SKM-1 (cell line): Measurements from ENCODE around the gene EVI5.
"Not testable (repeated sequence)": the region's sequence is repeated elsewhere in the genome, so short reads cannot be mapped to it uniquely, and the experiment has no call there.

Experiments
- DNase-seq: peaks from one replicate; lab custom pipeline; 2025; ENCODE audit not compliant: unreplicated experiment; lab: John Stamatoyannopoulos, UW

The EVI5 gene

DNA sequence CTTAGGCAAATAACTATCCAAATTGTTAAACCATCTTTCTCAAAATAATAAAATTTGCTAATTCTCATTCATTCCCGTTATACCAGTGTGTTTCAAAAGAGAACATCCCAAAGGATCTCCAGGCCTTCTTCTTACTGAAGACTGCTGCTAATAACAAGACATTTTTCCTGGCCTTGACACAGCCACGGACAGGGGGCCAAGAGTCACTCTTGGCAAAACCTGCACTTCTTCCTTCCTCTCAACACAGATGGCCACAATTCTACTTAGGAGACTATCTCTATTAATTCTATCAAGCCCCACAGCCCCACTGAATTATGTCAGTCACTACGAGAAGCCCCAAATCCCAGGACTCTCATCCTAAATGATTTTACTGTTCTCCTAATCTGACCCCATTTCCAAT, 86.0 kb downstream of the EVI5 start:
- DNase-seq: no peak

DNA sequence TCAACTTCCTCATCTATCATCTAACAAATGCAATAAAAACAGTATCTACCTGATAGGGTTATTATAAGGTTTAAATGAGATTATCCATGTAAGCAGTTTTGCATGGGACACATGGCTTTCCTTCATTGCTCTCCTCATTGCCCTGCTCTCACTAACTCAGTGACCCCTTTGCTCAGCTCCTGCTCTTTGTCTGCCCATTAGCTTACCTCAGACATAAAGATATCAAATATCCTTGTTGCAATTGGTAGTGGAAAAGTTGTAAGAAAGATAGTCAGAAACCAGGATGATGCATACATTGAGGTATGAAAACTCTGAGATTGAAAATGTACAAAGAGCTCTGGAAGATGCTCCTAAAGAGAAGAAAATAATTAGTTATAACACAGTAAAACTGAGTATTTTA, 89.8 kb downstream of the EVI5 start:
- no peak for DNase-seq

DNA sequence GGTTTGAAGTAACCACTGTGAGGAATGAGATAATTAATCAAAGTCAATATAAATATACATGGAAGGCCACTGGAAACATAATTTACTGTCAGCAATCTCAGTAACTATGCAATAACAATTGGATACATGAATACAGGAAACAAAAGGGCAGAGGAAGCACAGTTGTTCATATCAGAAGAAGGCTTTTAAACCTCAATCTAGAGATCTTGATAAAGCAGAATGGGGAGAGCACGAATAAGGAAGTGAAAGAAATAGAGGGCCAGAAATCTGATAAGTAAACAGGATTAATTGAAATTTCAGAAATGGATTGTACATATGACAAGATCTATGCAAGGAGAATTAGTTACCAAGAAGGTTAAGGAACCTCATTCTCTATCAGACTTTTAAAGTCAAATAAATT, 93.0 kb downstream of the EVI5 start:
- DNase-seq: no peak

DNA sequence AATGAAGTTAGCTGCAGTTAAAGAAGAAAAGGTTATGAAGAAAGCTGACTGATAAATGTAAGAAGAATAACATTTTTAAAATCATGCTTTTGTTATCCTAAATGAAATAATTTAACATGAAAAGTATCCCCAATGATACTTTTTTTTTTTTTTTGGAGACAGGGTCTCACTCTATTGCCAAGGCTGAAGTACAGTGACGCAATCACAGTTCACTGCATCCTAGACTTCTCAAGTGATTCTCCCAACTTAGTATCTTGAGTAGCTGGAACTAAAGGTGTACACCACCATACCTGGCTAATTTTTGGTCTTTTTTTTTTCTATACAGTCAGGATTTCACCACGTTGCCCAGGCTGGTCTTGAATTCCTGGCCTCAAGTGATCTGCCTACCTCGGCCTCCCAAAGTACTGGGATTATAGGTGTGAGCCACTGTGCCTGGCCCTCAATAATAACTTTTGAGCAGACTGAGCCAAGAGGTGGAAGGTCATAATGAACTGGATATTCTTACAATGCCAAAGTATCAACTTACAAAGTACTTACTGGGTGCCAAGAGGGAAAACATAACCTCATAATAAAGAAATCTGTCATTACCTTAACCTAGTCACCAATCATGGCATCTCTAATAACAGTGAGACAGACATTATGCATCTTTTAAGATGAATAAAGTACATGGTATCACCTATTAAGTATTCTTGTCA, 94.5 kb downstream of the EVI5 start:
- no peak for DNase-seq

DNA sequence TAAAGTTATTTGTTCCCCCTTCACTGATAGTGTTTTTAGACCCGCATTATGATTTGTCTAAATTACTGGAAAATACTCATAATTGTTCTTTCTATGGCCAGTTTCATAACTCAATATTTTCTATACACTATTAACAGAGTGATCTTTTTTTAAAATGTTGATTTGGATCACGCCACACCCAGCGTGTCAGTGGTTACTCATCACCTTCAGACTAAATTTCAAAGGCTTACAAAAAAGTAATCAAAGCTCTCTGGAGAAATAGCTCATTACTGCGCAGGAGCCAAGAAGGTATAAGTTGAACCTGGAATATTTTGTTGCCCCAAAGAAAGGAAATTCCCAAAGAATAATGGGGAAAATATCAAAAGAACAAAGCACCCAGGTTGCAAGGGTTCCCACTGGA, 104.9 kb downstream of the EVI5 start:
- DNase-seq: no peak

DNA sequence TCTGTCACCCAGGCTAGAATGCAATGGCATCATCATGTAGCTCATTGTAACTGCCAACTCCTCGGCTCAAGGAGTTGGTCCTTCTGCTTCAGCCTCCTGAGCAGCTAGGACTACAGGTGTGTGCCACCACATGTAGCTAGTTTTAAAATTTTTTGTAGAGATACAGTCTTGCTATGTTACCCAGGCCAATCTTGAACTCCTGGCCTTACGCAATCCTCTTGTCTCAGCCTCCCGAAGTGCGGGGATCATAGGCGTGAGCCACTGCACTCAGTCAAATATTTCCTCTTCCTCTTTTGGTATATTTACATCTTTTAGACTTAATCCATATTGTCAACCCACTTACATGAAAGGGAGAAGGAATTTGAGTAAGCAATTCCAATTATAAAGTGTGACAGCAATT, 121.1 kb downstream of the EVI5 start:
- peak; percentile 81 for DNase-seq

DNA sequence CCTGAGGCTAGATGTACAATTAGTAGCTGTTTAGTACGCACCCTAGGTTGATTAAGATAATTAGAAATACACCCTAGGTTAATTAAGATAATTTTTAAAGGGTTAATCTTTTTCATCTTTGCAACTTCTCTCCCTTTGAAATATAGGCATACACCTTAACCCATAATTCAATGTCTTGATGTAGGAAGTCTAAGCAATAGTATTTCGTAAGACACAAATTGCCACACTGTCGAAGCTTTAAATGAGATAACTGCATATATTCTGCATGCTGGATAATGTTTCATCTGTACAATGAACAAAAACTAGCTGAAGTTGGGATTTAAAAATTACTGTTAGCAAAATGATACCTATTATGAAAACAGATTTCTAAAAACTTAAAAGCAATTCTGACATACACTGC, 122.9 kb downstream of the EVI5 start:
- DNase-seq: peak; percentile 27

DNA sequence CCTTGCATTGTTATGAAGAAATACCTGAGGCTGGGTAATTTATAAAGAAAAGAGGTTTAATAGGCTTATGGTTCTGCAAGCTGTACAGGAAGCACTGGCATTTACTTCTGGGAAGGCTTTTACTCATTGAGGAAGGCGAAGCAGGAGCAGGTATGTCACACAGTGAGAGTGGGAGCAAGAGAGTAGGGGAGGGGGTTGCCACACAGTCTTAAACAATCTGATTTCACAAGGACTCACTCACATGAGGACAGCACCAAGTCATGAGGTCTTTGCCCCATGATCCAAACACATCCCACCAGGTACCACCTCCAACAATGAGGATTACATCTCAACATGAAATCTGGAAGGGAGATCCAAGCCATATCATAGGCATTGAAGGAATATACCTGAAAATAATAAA, 127.2 kb downstream of the EVI5 start:
- DNase-seq: no peak

DNA sequence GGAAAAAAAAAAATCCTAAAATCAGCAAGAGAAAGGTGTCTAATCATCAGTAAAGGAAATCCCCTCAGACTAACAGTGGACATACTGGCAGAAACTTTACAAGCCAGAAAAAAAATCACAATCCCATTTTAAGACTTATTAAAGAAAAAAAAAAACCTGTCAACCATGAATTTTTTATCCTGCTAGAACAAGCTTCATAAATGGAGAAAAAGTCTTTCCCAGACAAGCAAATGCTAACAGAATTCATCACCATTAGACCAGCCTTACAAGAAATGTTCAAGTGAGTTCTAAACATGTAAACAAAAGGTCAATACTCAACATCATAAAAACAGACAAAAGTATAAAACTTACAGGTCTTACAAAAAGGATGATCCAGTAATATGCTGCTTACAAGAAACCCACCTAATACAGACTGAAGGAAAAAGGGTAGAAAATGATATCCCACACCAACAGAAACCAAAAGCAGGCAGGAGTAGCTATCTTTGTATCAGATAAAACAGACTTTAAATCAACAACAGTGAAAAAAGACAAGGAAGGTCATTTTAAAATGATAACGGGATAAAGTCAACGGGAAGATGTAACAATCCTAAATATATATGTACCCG, 129.6 kb downstream of the EVI5 start:
- no peak for DNase-seq

DNA sequence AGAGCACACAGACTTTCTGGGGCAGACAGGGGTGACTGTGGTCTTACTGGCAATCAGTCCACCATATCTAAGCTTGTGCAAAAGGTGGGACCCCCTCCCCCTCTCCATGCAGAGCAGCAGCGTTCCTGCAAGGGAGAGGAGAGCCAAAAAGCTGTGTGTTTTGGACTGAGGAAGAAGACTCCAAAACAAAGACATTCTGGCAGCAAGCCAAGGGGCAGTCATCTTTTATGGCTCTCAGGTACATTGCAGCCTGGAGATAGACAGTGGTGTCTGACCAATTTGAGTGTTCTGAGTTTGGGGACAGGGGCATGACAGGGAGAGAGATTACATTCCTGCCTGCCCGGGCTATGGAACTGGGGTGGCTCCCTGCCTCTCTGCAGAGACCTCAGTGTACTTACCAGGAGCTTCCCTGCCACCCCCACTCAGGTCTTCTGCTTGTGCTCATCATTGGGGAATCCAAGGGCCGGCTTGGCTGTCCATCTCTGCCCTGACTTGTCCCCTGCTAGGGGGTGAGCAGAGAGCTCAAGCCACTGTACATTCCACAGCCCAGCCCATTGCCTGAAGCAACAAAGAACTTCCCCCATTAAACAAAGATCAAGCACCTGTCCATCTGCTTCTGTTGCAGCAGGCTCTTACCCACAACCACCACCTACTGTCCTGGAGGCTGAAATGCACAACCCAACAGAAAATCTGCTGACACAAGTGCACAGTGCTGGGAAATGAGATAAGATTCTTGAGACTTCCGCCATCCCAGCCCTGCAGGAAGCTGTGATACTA, 131.1 kb downstream of the EVI5 start:
- no peak for DNase-seq

DNA sequence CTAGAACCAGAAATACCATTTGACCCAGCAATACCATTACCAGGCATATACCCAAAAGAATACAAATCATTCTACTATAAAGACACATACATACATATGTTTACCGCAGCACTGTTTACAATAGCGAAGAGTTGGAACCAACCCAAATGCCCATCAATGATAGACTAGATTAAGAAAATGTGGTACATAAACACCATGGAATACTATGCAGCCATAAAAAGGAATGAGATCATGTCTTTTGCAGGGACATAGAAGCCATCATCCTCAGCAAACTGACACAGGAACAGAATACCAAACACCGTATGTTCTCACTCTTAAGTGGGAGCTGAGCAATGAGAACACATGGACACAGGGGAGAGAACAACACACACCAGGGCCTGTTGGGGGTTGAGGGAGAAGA, 144.2 kb downstream of the EVI5 start:
- DNase-seq: not testable (repeated sequence)

DNA sequence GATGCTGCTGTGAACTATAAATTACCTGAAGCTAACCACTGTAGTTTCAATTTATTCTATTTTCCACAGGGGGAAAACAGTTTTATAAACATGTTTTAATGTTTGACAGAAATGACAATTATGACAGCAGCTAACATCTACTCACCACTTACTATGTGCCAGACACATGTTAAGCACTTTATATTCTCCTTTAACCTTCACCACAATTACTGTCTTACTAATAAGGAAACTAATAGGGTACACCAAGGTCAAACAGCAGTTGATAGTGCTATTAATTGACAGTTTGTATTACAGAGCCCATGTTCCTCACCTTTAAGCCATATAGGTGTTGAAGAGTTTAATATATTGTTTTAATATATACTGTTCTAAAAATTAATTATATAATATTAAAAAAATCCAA, 146.4 kb downstream of the EVI5 start:
- no peak for DNase-seq

DNA sequence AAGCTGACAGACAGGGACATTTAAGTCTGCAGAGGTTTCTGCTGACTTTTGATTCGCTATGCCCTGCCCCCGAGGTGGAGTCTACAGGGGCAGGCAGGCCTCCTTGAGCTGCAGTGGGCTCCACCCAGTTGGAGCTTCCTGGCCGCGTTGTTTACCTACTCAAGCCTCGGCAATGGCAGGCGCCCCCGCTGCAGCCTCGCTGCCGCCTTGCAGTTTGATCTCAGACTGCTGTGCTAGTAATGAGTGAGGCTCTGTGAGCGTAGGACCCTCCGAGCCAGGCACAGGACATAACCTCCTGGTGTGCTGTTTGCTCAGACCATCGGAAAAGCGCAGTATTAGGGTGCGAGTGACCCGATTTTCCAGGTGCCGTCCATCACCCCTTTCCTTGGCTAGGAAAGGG, 149.7 kb downstream of the EVI5 start:
- not testable (repeated sequence) for DNase-seq

DNA sequence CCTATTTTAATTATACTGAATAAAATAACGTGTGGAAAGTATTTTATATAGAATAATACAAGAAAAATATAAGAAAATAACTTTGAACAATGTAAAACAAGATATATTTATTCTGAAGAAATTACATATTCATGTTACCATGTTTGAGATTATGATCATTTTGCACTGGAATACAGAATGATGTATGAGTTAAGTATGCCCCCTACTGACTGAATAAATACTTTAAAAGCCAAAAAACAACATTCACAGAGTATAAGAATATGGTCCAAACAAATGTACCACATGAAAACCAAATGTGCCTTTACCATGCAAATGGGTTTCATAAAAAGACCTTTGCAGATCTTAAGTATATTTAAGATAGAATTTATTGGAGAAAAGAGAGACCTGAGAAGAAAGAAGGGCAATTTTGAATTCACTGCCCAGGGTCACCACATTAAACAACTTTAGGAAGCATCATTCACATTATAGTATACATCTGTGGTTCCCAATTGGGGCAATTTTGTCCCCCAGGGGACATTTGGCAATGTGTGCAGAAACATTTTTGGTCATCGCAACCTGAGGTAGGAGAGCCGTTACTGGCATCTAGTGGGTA, 161.6 kb downstream of the EVI5 start:
- no peak for DNase-seq

DNA sequence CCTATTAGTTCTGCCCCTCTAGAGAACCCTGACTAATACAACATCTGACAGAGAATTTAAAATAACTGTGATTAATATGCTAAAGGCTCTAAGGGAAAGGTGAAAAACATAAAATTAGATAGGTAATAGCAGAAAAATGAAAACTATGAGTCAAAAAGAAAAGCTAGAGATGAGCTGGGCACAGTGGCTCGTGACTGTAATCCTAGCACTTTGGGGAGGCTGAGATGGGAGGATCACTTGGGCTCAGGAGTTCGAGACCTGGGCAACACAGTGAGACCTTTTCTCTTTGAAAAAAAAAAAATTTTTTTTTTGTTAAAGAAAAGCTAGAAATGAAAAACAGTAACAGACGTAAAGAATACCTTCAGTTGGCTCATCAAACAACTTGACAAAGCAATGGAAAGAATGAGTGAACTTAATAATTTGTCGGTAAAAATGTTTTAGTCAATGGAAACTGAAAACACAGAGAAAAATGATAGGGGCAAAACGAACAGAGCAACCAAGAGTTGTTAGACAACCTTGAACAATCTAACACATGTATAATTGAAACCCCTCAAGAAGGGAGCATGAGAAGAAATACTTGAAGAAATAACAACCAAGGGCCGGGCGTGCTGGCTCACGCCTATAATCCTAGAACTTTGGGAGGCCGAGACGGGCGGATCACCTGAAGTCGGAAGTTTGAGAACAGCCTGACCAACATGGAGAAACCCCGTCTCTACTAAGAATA, 165.3 kb downstream of the EVI5 start:
- no peak for DNase-seq

DNA sequence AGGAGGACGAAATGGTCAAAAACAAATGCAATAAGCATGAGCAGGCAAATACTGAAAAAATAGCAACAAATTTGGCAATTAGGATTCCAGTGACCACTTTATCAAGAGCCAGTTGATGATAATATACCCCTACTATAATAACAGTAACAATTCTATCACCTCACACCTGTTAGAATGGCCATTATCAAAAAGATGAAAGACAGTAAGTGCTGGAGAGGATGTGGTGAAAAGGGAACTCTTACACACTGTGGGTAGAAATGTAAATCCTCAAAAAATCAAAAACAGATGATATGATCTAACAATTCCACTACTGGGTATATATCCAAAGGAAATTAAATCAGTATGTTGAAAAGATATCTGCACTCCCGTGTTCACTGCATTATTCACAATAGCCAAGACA, 183.9 kb downstream of the EVI5 start:
- no peak for DNase-seq

DNA sequence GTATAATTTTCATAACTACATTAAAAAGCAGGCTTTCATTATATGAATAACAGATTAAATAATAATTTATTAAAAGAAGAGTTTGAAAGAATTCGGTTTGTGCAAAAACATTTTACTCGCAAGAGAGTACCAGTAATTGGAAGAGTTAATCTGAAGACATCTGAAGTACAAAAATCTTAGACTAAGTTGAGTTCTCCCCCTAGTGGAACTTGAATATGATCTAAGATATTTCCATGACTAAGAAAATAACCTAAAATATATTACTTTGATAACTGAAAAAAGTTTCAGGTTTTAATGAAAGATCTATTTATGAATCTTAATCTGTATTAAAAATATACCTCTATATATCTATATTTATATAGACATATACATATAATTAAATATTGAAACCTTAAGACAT, 185.7 kb downstream of the EVI5 start:
- peak; percentile 54 for DNase-seq

DNA sequence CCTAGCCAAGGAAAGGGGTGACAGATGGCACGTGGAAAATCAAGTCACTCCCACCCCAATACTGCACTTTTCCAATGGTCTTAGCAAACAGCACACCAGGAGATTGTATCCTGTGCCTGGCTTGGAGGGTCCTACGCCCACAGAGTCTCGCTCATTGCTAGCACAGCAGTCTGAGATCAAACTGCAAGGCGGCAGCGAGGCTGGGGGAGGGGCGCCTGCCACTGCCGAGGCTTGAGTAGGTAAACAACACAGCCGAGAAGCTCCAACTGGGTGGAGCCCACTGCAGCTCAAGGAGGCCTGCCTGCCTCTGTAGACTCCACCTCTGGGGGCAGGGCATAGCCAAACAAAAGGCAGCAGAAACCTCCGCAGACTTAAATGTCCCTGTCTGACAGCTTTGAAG, 195.5 kb downstream of the EVI5 start:
- not testable (repeated sequence) for DNase-seq

DNA sequence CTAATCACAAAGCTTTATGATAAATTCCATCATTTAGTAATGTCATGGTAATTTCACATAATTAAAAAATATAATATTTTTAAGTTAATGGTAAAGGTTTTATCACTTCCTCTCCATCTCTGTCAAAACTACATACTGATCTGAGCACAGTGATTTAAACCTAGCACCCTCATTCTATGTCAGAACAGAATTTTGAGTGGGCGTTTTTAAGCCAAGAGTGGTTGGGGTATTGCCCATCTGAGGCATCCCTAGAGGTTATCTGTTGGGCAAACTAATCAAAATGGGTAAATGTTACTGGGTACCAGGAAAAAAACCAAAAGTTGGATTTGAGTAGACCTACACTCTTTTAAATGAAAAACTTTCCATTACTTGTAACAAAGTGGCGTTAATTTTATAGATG, 197.5 kb downstream of the EVI5 start:
- no peak for DNase-seq

DNA sequence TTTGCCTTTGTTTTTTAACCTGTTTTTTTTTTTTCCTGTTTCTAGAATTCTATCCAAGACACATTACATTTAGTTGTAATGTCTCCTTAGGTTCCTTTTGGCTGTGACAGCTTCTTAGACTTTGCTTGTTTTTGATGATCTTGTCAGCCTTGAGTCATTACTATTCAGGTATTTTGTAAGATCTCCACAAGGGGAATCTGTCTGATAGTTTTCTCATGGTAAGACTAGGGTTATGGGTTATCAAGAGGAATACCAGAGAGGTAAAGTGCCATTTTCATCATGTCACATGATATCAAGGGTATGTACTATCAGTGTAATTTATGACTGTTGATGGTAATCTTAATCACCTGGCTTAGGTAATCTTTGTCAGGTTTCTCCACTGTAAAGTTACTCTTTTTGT, 199.1 kb downstream of the EVI5 start:
- no peak for DNase-seq

DNA sequence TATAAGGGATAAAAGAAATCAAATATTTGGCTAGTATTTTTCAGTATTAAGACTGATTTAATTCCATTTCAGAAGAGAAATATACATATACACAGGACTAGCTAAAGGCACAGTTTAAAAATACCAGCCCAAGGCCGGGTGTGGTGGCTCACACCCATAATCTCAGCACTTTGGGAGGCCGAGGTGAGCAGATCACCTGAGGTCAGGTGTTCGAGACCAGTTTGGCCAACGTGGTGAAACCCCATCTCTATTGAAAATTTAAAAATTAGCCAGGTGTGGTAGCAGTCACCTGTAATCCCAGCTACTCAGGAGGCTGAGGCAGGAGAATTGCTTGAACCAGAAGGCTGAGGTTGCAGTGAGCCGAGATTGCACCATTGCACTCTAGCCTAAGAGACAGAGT, 200.1 kb downstream of the EVI5 start:
- not testable (repeated sequence) for DNase-seq
